NCI-H82 treated with DMSO at 0.1 percent for 48 hours (cell line): ENCODE data around the gene NTSR1.
A peak's percentile ranks its signal among the peaks of the same experiment; 100 is the strongest.
"Not testable (repeated sequence)": the region's sequence is repeated elsewhere in the genome, so short reads cannot be mapped to it uniquely, and the experiment has no call there.

Experiments
- DNase-seq: peaks from one replicate; lab custom pipeline; 2025; ENCODE audit not compliant: unreplicated experiment; lab: John Stamatoyannopoulos, UW

NTSR1 gene

DNA sequence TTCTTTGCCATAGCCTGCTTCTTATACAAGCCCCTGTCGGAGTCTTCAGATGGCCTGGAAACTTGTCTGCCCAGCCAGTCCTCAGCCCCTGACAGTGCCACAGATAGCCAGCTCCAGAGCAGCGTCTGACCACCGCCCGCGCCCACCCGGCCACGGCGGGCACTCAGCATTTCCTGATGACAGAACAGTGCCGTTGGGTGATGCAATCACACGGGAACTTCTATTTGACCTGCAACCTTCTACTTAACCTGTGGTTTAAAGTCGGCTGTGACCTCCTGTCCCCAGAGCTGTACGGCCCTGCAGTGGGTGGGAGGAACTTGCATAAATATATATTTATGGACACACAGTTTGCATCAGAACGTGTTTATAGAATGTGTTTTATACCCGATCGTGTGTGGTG, 36.9 kb upstream of the NTSR1 start:
- no peak for DNase-seq

DNA sequence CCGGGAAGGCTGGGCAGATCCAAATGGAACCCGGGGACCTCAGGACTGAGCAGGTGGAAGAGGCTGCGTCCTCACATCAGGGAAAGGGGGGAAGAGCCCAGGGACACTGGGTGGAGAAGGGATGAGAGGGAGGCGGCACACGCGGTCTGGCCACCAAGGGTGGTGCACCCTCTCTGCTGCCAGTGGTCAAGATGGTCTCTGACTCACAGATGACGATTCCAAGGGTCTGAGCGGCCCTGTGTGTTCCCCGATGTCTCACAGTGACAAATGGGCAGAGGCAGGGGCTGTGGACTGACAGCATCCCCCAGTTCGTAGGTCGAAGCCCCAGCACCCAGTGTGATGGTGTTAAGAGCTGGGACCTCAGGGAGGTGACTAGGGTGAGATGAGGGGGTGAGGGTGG, 34.3 kb upstream of the NTSR1 start:
- no peak for DNase-seq

- DNase-seq: peak; percentile 35
Observed at GRCh38 chr20:62675156-62675876, 33.3 kb upstream of the NTSR1 start.

GRCh38 chr20:62675877-62676260, 32.8 kb upstream of the NTSR1 start:
- DNase-seq: no peak

GRCh38 chr20:62676976-62677375, 31.7 kb upstream of the NTSR1 start:
- DNase-seq: no peak

GRCh38 chr20:62677678-62678077, 31.0 kb upstream of the NTSR1 start:
- no peak for DNase-seq

DNA sequence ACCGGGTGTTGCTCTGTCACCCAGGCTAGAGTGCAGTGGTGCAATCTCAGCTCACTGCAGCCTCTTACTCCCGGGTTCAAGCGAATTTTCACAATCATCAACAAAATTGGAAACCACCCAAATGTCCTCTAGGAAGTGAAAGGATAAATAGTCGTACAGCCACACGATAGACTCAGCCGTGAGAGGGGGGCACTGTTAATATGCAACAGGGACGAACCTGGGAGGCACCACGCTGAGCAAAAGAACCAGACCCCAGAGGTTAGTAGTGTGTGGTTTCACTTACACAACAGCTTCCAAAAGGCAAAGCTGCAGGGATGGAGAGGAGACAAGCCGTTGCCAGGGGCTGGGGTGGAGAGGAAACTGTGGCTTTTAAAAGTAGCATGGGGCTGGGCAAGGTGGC, 30.1 kb upstream of the NTSR1 start:
- no peak for DNase-seq

DNA sequence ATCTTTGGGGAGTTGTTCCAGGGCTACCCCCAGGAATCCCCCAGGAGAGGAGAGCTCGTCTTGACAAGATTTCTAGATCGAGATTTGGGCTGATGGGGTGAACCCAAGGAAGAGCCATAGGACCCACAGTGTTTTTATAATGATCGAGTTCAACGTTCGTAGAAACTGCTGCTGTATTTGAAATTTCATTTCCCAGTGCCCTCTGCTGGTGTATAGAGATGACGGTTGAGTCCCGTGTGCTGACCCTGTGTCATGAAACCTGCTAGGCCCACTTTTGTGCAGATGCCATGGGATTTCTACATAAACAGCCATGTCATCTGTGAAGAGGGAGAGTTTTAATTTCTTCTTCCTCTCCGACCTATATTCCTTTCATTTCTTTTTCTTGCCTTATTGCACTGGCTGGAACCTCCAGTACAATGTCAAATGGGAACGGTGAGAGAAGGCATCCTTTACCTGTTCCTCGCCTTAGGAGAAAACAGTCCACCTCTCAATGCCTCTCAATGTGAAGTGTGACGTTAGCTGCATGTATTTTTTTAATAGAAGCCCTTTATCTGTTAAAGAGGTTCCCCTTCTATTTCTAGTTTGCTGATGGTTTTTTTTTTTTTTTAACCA, 28.6 kb upstream of the NTSR1 start:
- DNase-seq: no peak

DNA sequence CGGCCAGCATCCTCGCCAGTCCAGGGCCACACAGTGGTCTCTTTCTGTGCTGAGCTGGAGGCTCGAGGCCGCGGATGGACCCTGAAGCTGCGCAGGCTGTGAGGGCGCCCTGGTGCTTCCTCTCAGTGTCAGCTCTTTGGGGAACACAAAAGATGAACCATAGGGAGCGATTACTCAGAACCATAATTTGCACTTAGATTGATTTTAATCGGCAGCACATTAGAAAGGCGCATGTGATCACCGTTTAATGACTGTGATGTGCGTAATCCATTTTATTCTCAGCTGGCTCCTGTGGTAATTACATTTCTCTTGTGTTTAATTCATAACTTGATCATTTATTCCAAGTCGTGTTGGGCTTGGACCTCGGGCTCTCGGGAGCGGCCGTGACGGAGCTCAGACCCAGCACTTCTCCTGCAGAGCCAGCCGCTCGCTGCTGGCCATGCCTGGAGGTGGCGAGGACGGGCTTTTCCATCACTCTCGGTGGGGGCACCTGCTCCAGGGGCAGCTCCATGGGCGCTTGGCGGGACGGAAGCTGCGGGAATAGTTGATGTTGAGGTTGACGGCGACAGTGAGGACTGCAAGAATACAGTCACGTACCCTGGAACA, 25.6 kb upstream of the NTSR1 start:
- DNase-seq: no peak

DNA sequence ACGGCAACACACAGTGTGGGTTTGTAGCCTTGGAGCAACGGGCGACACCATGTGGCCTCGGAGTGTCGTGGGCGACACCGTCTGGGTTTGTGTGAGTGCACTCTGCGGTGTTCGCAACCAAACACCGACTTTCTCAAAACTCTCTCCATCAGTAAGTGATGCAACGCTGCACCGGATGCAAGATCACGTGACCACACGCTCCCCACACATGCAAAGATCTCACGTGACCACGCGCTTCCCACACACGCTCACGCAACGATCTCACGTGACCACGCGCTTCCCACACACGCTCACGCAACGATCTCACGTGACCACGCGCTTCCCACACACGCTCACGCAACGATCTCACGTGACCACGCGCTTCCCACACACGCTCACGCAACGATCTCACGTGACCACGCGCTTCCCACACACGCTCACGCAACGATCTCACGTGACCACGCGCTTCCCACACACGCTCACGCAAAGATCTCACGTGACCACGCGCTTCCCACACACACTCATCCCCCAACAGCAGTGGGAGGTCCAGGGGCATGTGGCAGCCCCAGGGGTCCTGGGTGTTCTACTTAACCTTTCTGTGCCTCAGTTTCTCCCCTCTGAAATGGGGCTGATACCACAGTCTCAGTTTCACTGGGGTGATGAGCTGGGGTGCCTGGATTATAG, 24.8 kb upstream of the NTSR1 start:
- not testable (repeated sequence) for DNase-seq

GRCh38 chr20:62684981-62685380, 23.7 kb upstream of the NTSR1 start:
- no peak for DNase-seq

- DNase-seq: peak; percentile 58
Observed at GRCh38 chr20:62685781-62686555, 22.7 kb upstream of the NTSR1 start.

GRCh38 chr20:62686869-62687830, 21.5 kb upstream of the NTSR1 start:
- no peak for DNase-seq

DNA sequence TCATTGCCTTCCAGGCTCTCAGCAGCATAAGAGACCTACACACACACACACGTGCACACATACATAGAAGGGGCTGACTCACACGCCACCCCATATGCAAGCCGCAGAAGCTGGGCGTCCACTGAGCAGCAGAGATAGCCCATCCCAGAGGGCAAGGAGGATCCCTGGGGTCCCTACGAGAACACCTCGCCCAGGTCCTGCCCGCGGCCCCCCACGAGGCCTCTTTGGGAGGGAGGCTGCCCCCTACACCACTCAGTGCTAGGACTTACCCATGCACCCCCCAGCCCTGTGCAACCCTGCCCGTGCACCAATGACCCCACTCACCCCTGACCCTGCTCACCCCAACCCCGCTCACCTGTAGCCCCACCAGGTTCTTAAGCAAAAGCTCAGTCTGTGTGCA, 20.6 kb upstream of the NTSR1 start:
- no peak for DNase-seq

DNA sequence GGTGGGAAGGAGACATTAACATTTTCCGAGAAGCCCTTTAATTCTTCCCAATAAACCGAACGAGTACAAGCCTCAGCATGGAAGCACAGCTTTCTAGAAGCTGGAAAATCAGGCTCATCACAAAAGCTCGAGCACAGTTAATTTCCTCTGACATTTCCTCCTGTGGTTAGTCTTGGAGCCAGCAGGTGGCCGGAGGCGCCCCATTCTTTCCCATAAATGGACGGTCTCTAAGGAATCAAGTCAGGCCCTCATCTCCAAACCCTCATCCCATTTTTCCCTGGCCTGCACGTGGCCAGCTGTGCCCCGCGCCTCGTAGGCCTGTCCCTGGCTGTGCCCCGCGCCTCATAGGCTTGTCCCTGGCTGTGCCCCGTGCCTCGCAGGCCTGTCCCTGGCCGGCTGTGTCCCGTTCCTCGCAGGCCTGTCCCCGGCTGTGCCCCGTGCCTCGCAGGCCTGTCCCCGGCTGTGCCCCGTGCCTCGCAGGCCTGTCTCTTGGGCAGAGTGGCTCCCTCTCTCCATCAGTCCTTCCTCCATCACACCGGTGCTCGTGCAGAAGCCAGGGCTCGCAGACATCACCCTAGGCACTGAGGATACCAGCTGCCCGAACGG, 19.7 kb upstream of the NTSR1 start:
- no peak for DNase-seq

- DNase-seq: no peak
Observed at GRCh38 chr20:62689861-62690260, 18.8 kb upstream of the NTSR1 start.

- DNase-seq: no peak
Observed at GRCh38 chr20:62690261-62690820, 18.3 kb upstream of the NTSR1 start.

GRCh38 chr20:62691487-62691886, 17.1 kb upstream of the NTSR1 start:
- no peak for DNase-seq

GRCh38 chr20:62692176-62692575, 16.5 kb upstream of the NTSR1 start:
- no peak for DNase-seq
